Measurements from ENCODE around the gene SPOCK2.

SPOCK2 gene

DNA sequence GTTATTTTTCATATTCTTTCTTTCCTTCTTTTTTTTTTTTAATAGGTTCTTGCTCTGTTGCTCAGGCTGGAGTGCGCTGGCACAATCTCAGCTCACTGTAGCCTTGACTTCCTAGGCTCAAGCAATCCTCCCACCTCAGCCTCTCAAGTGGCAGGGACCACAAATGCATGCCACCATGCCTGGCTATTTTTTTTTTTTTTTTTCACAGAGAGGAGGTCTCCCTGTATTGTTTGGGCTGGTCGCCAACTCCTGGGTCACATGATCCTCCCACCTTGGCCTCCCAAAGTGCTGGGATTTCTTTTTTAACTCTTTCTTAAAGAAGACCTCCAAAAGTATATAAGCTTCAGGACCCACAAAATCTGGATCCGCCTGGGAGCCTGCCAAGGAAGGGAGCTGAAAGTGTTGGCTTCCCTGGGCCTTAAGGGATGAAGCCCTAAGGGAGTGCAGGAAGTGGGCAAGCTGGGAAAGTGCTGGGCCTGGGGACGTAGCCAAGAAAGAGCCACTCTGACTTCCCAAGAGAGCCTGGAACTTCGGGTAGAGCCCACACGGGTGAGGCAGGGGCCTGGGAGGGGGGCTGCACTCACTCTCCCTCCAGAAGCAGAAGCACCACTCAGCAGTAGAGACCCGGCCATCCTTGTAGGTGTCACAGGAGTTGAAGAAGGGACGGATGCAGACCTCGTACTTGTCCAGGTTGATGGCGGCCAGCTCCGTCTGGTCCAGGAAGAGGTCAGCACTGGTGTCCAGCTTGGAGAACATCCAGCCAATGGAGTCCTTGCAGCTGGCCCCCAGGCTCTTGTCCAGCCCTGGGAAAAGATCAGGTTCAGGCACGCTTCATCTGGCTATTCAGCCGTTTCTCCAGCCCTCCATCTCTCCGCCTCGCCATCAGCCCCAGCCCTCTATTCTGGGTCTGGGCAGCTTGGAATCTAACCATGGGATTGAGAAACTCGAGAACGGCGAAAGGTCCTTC is 21.8 kb downstream of the SPOCK2 start:
- ChIA-PET POLR2A (no interaction called here), CTCF (interaction anchor here (0.6 to 2.2 kb wide), 2 partner anchors 18 to 20 kb away, joined by 3 to 10 read pairs; no protein-coding TSS in a partner anchor)
- TF ChIP-seq, protein P1, sequence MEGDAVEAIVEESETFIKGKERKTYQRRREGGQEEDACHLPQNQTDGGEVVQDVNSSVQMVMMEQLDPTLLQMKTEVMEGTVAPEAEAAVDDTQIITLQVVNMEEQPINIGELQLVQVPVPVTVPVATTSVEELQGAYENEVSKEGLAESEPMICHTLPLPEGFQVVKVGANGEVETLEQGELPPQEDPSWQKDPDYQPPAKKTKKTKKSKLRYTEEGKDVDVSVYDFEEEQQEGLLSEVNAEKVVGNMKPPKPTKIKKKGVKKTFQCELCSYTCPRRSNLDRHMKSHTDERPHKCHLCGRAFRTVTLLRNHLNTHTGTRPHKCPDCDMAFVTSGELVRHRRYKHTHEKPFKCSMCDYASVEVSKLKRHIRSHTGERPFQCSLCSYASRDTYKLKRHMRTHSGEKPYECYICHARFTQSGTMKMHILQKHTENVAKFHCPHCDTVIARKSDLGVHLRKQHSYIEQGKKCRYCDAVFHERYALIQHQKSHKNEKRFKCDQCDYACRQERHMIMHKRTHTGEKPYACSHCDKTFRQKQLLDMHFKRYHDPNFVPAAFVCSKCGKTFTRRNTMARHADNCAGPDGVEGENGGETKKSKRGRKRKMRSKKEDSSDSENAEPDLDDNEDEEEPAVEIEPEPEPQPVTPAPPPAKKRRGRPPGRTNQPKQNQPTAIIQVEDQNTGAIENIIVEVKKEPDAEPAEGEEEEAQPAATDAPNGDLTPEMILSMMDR (IDR thresholded peaks at IDR 0.05; ENCODE audit: insufficient read depth, low read length, missing control alignments), result no peak
- DNase-seq (ENCODE audit: low read depth, low spot score), result no peak
- no peak overlapping the region for H3K4me3 ChIP-seq (ENCODE audit: low read depth, low read length)

DNA sequence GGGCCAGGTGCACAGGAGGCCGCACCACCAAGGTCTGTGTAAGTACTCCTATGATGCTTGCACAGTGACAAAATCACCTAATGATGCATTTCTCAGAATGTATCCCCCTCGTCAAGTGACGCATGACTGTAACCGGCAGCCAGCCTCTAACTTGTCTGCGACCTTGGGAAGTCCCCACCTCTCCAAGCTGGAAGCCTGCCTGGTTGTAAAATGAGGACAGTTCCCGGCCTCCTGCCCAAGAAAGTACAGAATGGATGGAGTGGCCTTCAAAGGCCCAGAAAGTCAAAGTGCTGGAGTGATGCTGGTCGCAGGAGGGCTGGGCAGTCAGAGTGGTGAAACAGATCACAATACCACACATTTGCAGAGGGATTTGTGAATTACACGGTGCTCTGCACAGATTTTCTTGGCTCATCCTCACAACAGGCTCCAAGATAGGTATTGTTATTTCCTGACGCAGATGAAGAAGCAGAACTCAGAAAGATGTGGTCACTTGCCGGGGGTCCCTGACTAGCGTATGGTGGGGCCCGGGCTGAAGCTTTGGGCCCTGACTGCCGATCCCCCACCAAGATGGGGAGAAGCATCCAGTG is 22.8 kb downstream of the SPOCK2 start:
- no peak overlapping the region for H3K4me3 ChIP-seq (ENCODE audit: low read depth, low read length)
- POLR2A ChIA-PET, result no interaction called here
- DNase-seq (ENCODE audit: low read depth, low spot score), result no peak
- CTCF ChIA-PET, result interaction anchor here (1.1 kb wide), 1 partner anchor 24 kb away, joined by 3 read pairs; no protein-coding TSS in a partner anchor
- TF ChIP-seq, protein P1 (IDR thresholded peaks at IDR 0.05; ENCODE audit: insufficient read depth, low read length, missing control alignments), result no peak

DNA sequence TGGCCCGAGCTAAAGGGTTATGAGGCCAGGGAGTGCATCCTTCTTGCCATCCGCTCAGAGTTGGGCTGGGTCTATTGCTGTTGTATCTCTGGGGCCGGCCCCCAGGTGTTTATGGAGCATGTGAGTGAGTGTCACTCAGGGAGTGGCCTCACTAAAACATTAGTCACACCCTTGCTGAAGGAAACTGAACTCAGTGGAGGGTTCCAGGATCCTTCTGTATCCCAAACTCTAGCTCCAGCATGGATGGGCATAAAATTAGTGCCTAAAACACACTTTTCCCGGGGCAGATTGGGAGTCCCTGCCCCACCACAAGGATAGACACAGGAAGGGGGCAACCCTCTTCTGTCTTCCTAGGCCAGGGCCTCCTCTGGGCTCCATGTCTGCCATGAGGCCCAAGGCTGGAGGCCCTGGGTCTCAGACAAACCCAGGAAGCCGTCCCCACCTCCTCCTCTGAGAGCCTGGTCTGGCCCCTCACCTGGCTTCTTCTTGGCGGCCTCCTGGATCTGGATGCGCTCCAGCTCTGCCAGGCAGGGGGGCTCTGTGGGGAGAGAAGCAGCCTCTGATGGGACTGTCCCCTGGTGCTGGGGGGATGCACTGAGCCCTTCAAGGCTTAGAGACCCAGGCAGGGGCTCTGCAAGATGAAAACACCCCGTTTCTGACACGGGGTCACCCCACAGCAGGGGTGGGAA is 24.5 kb downstream of the SPOCK2 start:
- CTCF ChIA-PET, result interaction anchor here (8.4 kb wide), 1 partner anchor 15 kb away, joined by 96 read pairs; no protein-coding TSS in a partner anchor
- POLR2A ChIA-PET, result no interaction called here
- DNase-seq (ENCODE audit: low read depth, low spot score), result no peak
- H3K4me3 ChIP-seq (ENCODE audit: low read depth, low read length), result no peak overlapping the region
- TF ChIP-seq, protein P1 (IDR thresholded peaks at IDR 0.05; ENCODE audit: insufficient read depth, low read length, missing control alignments), result no peak

DNA sequence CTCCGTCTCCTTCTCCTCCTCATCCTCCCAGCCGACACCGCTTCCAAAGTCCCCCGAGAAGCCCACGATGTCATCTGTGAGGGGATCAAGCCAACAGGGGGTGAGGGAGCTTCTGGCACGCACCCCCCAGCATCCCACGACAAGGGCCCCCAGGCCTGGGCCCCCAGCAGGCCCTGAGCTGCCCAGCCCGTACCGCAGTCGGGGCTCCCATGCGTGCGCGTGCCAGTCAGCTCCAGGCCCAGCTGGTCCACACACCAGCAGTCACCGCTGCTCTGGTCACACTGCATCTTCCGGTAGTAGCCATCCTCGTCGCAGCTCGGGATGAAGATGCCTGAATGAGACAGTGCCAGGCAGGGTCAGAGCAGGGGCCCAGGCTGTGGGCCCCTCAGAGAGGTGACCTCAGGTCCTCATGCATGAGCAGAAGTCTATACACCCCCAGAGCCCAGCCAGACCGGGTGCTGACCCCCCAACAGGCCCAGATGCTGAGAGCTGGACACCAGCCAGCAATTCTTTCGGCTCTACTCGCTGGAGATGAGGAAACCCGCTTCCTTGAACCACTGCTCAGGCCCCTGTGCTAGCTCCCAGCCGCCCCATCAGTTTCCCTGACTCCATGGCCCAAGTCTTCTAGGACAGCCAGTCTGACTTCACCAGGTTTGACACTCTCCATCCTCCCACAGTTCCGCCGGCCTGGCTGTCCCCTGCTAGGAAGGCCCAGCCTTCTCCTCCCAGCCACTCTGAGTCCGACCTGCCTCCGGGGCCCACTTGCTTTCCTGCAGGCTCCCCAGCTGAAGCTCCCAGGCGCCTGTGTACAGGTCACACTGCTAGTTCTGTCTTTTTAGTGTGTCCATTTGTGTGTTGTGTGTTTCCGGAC is 25.3 kb downstream of the SPOCK2 start:
- ChIA-PET POLR2A (no interaction called here), CTCF (interaction anchor here (1.2 to 8.4 kb wide), 3 partner anchors 15 to 167 kb away, joined by 3 to 96 read pairs (median 7); partner anchors contain the start of gene CHST3)
- no peak for DNase-seq (ENCODE audit: low read depth, low spot score)

DNA sequence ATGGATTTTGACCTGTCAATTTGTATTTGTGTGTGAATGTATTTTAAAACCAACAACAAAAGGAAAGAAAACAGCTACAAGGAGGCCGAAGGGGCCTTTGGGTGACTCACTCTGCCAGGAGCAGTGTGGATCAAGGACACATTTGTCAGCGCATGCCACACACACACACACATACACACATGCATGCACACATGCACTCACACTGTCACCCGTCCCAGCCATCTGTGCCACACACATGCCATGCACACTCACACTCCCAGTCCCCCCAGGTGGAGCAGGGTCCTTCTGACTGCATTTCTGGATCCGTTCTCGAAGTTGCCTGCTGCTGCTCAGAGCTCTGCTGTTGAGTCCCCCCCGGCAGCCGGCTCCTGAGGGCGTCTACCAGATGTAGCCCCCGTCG is 26.0 kb downstream of the SPOCK2 start:
- POLR2A ChIA-PET, result no interaction called here

More for the DNA sequence above, 25.3 kb downstream of the SPOCK2 start:
- TF ChIP-seq, protein P1 (IDR thresholded peaks at IDR 0.05; ENCODE audit: insufficient read depth, low read length, missing control alignments), result no peak
- no peak overlapping the region for H3K4me3 ChIP-seq (ENCODE audit: low read depth, low read length)

More for the DNA sequence above, 26.0 kb downstream of the SPOCK2 start:
- H3K4me3 ChIP-seq (ENCODE audit: low read depth, low read length), result no peak overlapping the region
- CTCF ChIA-PET, result interaction anchor here (0.9 to 8.4 kb wide), 6 partner anchors 9 to 166 kb away, joined by 3 to 96 read pairs (median 4); partner anchors contain the start of gene CHST3
- TF ChIP-seq, protein P1 (IDR thresholded peaks at IDR 0.05; ENCODE audit: insufficient read depth, low read length, missing control alignments), result no peak
- DNase-seq (ENCODE audit: low read depth, low spot score), result no peak
